GM10266 (cell line): ENCODE measurements around the gene DLAT.
"Not testable (repeated sequence)": the region's sequence is repeated elsewhere in the genome, so short reads cannot be mapped to it uniquely, and the experiment has no call there.

Experiments used
- DNase-seq: peaks from one replicate; pipeline ENCODE4 v3.0.0; 2012; ENCODE audit errors: extremely low spot score
- TF ChIP-seq, protein P1 (sequence below): IDR thresholded peaks from 2 replicates; pipeline ENCODE4 v1.5.1; 2012; ENCODE audit warnings: mild to moderate bottlenecking, low read depth; ENCODE audit not compliant: control insufficient read depth, insufficient read depth; ENCODE audit errors: missing control alignments

DLAT gene

GRCh38 chr11:111992206-111992855 is 32.9 kb upstream of the DLAT start:
- TF ChIP-seq, protein P1, sequence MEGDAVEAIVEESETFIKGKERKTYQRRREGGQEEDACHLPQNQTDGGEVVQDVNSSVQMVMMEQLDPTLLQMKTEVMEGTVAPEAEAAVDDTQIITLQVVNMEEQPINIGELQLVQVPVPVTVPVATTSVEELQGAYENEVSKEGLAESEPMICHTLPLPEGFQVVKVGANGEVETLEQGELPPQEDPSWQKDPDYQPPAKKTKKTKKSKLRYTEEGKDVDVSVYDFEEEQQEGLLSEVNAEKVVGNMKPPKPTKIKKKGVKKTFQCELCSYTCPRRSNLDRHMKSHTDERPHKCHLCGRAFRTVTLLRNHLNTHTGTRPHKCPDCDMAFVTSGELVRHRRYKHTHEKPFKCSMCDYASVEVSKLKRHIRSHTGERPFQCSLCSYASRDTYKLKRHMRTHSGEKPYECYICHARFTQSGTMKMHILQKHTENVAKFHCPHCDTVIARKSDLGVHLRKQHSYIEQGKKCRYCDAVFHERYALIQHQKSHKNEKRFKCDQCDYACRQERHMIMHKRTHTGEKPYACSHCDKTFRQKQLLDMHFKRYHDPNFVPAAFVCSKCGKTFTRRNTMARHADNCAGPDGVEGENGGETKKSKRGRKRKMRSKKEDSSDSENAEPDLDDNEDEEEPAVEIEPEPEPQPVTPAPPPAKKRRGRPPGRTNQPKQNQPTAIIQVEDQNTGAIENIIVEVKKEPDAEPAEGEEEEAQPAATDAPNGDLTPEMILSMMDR = no peak
- no peak for DNase-seq

GRCh38 chr11:111996129-111996528 is 29.1 kb upstream of the DLAT start:
- no peak for DNase-seq
- TF ChIP-seq, protein P1 = no peak

DNA sequence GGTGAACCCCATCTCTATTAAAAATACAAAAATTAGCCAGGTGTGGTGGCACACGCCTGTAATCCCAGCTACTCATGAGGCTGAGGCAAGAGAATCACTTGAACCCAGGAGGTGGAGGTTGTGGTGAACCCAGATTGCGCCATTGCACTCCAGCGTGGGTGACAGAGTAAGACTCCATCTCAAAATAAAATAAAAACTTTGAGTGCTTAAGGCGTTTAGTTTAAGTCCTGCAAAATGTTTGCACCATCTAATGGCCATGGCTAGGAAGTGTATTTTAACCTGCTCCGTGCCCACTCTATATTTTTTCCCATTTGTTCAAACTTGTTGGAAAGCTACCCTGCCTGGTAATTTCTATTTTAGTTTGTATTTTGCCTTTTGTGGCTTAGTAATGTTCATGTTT is 28.5 kb upstream of the DLAT start:
- not testable (repeated sequence) for DNase-seq
- TF ChIP-seq, protein P1 = peak; percentile 26

- TF ChIP-seq, protein P1 = no peak
- no peak for DNase-seq
Observed at GRCh38 chr11:111999111-111999510, 26.1 kb upstream of the DLAT start.

GRCh38 chr11:112000703-112001102 is 24.5 kb upstream of the DLAT start:
- no peak for DNase-seq
- TF ChIP-seq, protein P1 = no peak

- no peak for DNase-seq
- TF ChIP-seq, protein P1 = no peak
Observed at GRCh38 chr11:112002491-112003216, 22.6 kb upstream of the DLAT start.

GRCh38 chr11:112004389-112004788 is 20.8 kb upstream of the DLAT start:
- TF ChIP-seq, protein P1 = peak; percentile 62
- peak; percentile 58 for DNase-seq
